Stimulated activated CD8-positive, alpha-beta memory T cell treated with anti-CD3 and anti-CD28 coated beads, Interleukin-7, amount 100 ng/mL, for 24 hours (primary cell): ENCODE results near the gene SPC25.
"Not testable (repeated sequence)": the region's sequence is repeated elsewhere in the genome, so short reads cannot be mapped to it uniquely, and the experiment has no call there.

ENCODE experiments used
- DNase-seq: peaks from one replicate; pipeline ENCODE4 v3.0.0-alpha.2; 2020; ENCODE audit warnings: low read depth

The SPC25 gene

DNA sequence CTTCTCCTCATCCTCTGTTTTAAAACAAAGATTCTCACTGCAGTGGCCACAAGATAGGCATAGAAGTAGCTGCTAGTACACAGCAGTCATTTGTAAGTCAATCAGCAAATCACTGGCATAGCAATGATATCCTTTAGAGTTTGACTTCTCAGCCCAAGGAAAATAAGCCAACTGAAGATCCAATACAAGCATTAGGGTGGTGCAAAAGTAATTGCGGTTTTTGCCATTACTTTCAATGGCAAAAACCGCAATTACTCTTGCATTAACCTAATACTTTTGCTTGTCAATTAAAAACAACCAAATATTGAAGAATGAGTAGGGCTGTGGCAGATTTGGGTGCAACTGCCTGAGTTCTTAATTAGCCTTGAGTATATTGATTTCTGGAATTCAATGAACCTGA lies 13.7 kb upstream of the SPC25 start:
- DNase-seq, result no peak

- DNase-seq, result no peak
These were observed 10.8 kb upstream of the SPC25 start, which contains the start of gene G6PC2 for GRCh38 chr2:168901003-168901402. G6PC2 (plus strand) TSS chr2:168901291; CDS start chr2:168901332, 41 bp downstream.

- no peak for DNase-seq
These were observed 7.2 kb upstream of the SPC25 start for GRCh38 chr2:168897449-168897848.

GRCh38 chr2:168896783-168897182 lies 6.6 kb upstream of the SPC25 start:
- DNase-seq, result no peak

DNA sequence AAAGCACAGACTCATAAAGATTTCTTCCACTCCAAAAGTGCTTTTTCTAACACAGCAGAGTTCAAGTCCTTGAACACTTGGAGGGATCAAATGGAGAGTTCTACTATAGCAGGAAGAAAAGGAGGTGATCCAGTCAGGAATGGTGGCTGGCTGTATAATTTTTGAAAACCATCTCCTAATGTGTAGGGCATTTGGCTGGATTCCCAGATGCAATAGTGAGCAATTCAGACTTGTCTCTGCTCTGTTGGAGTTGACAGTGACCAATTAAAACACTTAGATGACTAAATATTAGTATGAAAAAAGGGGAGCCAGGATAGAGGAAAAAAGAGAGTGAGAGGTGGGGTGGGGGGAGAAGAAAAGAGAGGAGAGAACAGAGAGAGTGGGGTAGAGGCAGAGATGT lies 5.5 kb upstream of the SPC25 start:
- no peak for DNase-seq

GRCh38 chr2:168894720-168895119 lies 4.5 kb upstream of the SPC25 start:
- no peak for DNase-seq

- no peak for DNase-seq
These were observed 3.9 kb upstream of the SPC25 start for GRCh38 chr2:168894101-168894500.

- no peak for DNase-seq
These were observed 2.1 kb upstream of the SPC25 start for GRCh38 chr2:168892327-168892726.

DNA sequence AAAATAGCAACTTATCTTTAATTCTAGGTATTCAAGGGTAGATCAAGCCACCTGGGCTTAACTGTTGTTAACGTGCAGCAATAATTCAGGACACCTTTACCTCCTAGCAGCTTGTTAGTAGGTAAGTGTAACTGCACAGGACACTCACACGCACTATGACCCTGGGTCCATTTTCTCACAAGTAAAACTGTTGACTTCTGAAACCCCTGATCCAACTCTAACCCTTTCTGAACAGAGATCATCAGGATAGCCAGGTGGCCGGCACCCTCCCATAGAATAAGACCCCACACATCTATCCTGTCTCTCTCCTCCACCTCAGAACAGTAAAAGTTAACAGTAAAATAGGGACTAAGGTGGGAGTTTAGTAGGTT lies 610 bp downstream of the SPC25 start:
- no peak for DNase-seq

DNA sequence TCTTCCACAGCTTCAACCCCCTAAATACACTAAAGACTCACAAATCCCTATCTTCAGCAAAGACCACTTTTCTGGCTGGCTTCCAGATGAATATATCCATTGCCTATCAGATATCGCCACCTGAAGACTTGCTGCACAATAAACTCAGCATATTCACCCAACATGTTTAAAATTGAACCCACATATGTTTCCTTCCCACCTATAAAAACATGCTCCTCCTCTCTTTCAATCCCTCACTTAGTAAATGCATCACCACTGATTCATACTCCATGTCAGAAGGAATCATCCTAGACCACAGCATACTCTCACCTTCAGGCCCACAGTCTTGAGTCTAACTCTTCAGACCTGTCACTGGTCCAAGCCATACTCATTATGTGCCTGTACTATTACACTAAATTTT lies 5.3 kb downstream of the SPC25 start:
- DNase-seq, result no peak

DNA sequence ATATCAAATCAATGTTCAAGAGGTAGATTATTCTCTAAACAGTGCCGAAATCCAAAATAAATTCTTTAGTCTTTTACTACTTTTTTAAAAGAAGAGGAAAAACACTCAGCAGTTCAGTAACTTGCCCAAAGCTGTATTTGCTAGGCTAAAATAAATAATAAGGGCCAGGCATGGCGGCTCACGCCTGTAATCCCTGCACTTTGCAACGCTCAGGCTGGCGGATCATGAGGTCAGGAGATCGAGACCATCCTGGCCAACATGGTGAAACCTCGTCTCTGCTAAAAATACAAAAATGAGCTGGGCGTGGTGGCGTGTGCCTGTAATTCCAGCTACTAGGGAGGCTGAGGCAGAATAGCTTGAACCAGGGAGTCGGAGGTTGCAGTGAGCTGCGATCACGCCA lies 8.1 kb downstream of the SPC25 start:
- not testable (repeated sequence) for DNase-seq

- no peak for DNase-seq
These were observed 15.7 kb downstream of the SPC25 start for GRCh38 chr2:168874368-168875054.

- DNase-seq, result not testable (repeated sequence)
These were observed 19.4 kb downstream of the SPC25 start for GRCh38 chr2:168870824-168871223.

GRCh38 chr2:168870369-168870768 lies 19.9 kb downstream of the SPC25 start:
- not testable (repeated sequence) for DNase-seq

- not testable (repeated sequence) for DNase-seq
These were observed 23.1 kb downstream of the SPC25 start for GRCh38 chr2:168867164-168867563.

- DNase-seq, result no peak
These were observed 32.1 kb downstream of the SPC25 start for GRCh38 chr2:168858146-168858545.

DNA sequence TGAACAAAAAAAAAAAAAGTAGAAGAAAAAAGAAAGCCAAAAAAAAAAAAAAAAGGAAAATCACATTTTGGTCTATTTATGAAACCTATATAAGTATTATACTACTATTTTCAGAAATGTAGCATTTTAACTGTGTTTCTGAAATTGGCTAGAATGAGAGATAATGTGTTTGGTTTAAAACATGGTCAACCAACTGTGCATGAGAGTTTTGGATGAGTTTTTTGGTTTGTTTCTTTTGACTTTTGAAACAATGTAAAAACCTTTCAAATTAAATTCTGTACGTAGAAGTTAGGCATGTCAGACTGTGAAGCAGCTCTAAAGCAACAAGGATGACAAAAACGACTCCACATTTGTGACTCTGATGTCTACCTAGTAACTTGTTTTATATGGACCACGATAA lies 34.6 kb downstream of the SPC25 start:
- DNase-seq, result no peak

- no peak for DNase-seq
These were observed 35.6 kb downstream of the SPC25 start for GRCh38 chr2:168854651-168855050.

DNA sequence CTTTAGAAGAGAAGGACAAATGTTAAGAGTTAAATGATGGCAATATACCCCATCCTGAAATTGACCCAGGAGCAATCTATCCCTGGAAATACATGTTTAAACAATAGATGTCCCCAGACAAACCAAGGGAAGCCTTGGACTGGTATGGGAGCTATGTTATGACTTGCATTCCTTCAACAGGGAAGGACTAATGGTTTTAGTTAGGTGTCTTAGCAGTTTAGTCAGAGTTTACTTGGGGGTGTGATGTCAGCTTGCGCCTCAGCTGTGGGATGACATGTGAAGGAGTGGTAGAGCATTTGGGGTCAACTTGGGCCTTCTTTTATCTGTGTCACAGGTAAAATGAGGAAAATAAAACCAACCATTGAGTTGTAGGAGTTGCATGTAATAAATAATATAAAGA lies 36.8 kb downstream of the SPC25 start:
- no peak for DNase-seq

GRCh38 chr2:168852481-168852880 lies 37.7 kb downstream of the SPC25 start:
- DNase-seq, result no peak

- DNase-seq, result no peak
These were observed 38.4 kb downstream of the SPC25 start for GRCh38 chr2:168851674-168852320.

- no peak for DNase-seq
These were observed 39.4 kb downstream of the SPC25 start for GRCh38 chr2:168850846-168851245.

- no peak for DNase-seq
These were observed 40.6 kb downstream of the SPC25 start for GRCh38 chr2:168849610-168850009.

DNA sequence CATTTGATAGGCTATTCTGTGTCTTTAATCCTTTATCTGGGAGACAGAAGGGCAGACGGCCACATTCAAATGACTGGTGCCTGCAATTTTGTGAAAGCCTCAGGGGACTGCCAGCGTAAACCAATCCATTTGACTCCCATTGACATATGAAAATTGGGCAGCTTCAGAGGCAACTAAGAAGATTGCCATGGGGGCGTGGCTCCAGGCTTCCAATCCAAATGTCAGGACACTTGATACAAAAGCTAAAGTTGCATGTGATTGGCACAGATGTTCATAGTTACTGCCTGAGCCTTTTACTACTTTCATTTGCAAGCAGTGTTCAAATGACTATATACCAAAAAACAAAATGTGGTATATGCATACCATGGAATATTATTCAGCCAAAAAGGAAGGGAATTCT lies 42.0 kb downstream of the SPC25 start:
- no peak for DNase-seq
